Fibroblast of mammary gland (primary cell): Measurements from ENCODE around the gene FHIT.

Experiments
- DNase-seq: peaks from one replicate; pipeline ENCODE4 v3.0.0-alpha.2; 2010; ENCODE audit warnings: low read depth
- H3K4me3 ChIP-seq: 2 replicates; pipeline ENCODE4 v1.5.1; 2011; ENCODE audit warnings: low read depth, mild to moderate bottlenecking, low read length, moderate library complexity; ENCODE audit not compliant: control insufficient read depth
- TF ChIP-seq, protein P1 (sequence below): conservative IDR thresholded peaks from 2 replicates; pipeline ENCODE4 v1.5.1; 2011; ENCODE audit warnings: low read depth, low read length, inconsistent platforms; ENCODE audit not compliant: control insufficient read depth, insufficient read depth

Gene FHIT

DNA sequence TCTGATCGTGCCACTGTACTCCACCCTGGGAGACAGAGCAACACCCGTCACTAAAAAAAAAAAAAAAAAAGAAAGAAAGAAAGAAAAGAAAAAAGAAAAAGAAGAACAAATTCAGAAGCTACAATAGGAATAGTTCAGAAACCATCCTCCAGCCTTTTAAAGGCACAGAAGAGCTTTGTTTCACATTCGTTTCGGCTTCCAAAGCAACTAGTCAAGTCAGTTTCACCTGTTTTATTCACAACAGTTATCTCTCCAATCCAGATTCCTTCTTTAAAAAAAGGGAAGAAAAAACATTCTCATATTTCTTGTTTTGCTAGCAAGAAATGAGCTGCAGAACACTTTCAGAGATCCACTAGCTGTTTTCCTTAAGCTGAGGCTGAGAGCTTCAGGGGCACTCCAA is 1433.7 kb downstream of the FHIT start:
- no peak for DNase-seq
- TF ChIP-seq, protein P1, sequence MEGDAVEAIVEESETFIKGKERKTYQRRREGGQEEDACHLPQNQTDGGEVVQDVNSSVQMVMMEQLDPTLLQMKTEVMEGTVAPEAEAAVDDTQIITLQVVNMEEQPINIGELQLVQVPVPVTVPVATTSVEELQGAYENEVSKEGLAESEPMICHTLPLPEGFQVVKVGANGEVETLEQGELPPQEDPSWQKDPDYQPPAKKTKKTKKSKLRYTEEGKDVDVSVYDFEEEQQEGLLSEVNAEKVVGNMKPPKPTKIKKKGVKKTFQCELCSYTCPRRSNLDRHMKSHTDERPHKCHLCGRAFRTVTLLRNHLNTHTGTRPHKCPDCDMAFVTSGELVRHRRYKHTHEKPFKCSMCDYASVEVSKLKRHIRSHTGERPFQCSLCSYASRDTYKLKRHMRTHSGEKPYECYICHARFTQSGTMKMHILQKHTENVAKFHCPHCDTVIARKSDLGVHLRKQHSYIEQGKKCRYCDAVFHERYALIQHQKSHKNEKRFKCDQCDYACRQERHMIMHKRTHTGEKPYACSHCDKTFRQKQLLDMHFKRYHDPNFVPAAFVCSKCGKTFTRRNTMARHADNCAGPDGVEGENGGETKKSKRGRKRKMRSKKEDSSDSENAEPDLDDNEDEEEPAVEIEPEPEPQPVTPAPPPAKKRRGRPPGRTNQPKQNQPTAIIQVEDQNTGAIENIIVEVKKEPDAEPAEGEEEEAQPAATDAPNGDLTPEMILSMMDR: no peak
- no peak overlapping the region for H3K4me3 ChIP-seq

DNA sequence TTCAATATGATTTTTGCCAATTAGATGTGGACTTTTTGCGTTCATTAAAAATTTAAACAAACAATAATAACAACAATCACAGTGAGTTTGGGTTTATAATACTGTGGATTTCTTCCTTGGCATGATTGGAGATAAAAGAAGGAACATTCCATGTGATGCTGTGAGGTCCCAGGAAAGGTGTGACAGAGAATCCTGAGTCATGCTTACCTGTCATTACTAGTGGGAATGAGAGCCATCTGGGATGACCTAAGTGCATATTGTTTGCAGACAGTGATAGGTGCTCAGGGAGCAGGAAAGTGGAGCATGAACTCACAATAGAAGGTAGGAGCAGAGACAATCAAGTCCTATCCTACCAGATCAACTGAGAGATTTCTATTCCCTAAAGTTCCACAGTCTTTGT is 1434.9 kb downstream of the FHIT start:
- no peak for DNase-seq
- TF ChIP-seq, protein P1: no peak
- H3K4me3 ChIP-seq: no peak overlapping the region

- TF ChIP-seq, protein P1: no peak
- no peak for DNase-seq
- no peak overlapping the region for H3K4me3 ChIP-seq
These were observed 1438.1 kb downstream of the FHIT start for GRCh38 chr3:59813148-59813538.

- TF ChIP-seq, protein P1: no peak
- H3K4me3 ChIP-seq: no peak overlapping the region
- DNase-seq: no peak
These were observed 1438.8 kb downstream of the FHIT start for GRCh38 chr3:59812237-59813147.

- H3K4me3 ChIP-seq: no peak overlapping the region
- TF ChIP-seq, protein P1: no peak
- DNase-seq: no peak
These were observed 1440.1 kb downstream of the FHIT start for GRCh38 chr3:59811160-59811559.

GRCh38 chr3:59810606-59811005 is 1440.6 kb downstream of the FHIT start:
- DNase-seq: no peak
- no peak overlapping the region for H3K4me3 ChIP-seq
- TF ChIP-seq, protein P1: no peak
